Measurements from ENCODE around the gene CHRND.

CHRND gene

GRCh38 chr2:232516551-232516950 is 9.4 kb upstream of the CHRND start:
- no peaks in the 10 kb centered on the region for H3K36me3 ChIP-seq (replicated peaks in 1 of 2; ENCODE audit: control insufficient read depth in 2 of 2, insufficient read depth in 2 of 2, low read length in 2 of 2)
- H3K4me3 ChIP-seq (ENCODE audit: low read length in 2 of 2), result no peak overlapping the region
- no peak overlapping the region for H4K8ac ChIP-seq (ENCODE audit: low read depth, low read length)
- H3K4ac ChIP-seq (ENCODE audit: low read length), result no peak overlapping the region
- no peak overlapping the region for H3K4me2 ChIP-seq (ENCODE audit: insufficient read depth, low read length, poor library complexity, severe bottlenecking)
- H2BK15ac ChIP-seq (ENCODE audit: low read length), result peak overlapping the region; percentile 44
- H3K23ac ChIP-seq (ENCODE audit: low read depth, low read length, poor library complexity), result no peak overlapping the region
- H3K14ac ChIP-seq (ENCODE audit: low read length), result no peak overlapping the region
- H2BK12ac ChIP-seq (ENCODE audit: low read length), result no peak overlapping the region
- H3K18ac ChIP-seq (ENCODE audit: low read length), result no peak overlapping the region
- peaks cover 0 to 3% of the 10 kb centered on the region in 2 donors for H3K4me1 ChIP-seq (ENCODE audit: control insufficient read depth in 2 of 2, insufficient read depth in 1 of 2, low read depth in 1 of 2, low read length in 2 of 2)
- no CpG with 5 or more reads among the region's 3 CpGs for WGBS, 2 donors (ENCODE audit: extremely low coverage in 2 of 2, insufficient read length in 2 of 2, insufficient replicate concordance in 1 of 2)
- no peak overlapping the region for H2BK120ac ChIP-seq (ENCODE audit: low read depth, low read length)
- DNase-seq (ENCODE audit: low spot score), result no peak
- no peak overlapping the region for H2AK5ac ChIP-seq (ENCODE audit: low read depth, low read length)
- H3K9me3 ChIP-seq (replicated peaks in 1 of 2; ENCODE audit: control insufficient read depth in 2 of 2, insufficient read depth in 1 of 2, low read depth in 1 of 2, low read length in 2 of 2), result no peaks in the 10 kb centered on the region
- peaks cover 0 to 88% (median 8%) of the 10 kb centered on the region in 3 experiments for H3K27me3 ChIP-seq (ENCODE audit: control insufficient read depth in 3 of 3, insufficient read depth in 3 of 3, low read depth in 1 of 3, low read length in 3 of 3)
- H4K91ac ChIP-seq (ENCODE audit: low read depth, low read length, poor library complexity), result no peak overlapping the region
- no peak overlapping the region for H2AFZ ChIP-seq (ENCODE audit: low read length)
- H2BK5ac ChIP-seq (ENCODE audit: low read length), result no peak overlapping the region
- H3K9ac ChIP-seq (ENCODE audit: low read depth, low read length, poor library complexity), result no peak overlapping the region
- peaks cover 3% of the 10 kb centered on the region for H3K79me1 ChIP-seq (ENCODE audit: low read depth, low read length)
- H3K27ac ChIP-seq (replicated peaks; ENCODE audit: low read length), result no peak overlapping the region

- Histone ChIP-seq H3K4ac (ENCODE audit: low read length) (no peak overlapping the region), H2AK5ac (ENCODE audit: low read depth, low read length) (no peak overlapping the region), H3K14ac (ENCODE audit: low read length) (no peak overlapping the region), H2BK15ac (ENCODE audit: low read length) (no peak overlapping the region), H3K9me3 (replicated peaks in 1 of 2; ENCODE audit: control insufficient read depth in 2 of 2, insufficient read depth in 1 of 2, low read depth in 1 of 2, low read length in 2 of 2) (no peaks in the 10 kb centered on the region), H2BK5ac (ENCODE audit: low read length) (no peak overlapping the region), H2BK12ac (ENCODE audit: low read length) (no peak overlapping the region), H3K27ac (replicated peaks; ENCODE audit: low read length) (no peak overlapping the region), H3K4me1 (ENCODE audit: control insufficient read depth in 2 of 2, insufficient read depth in 1 of 2, low read depth in 1 of 2, low read length in 2 of 2) (peaks cover 3 to 5% of the 10 kb centered on the region in 2 donors), H3K9ac (ENCODE audit: low read depth, low read length, poor library complexity) (no peak overlapping the region), H3K79me1 (ENCODE audit: low read depth, low read length) (peaks cover 2% of the 10 kb centered on the region), H4K91ac (ENCODE audit: low read depth, low read length, poor library complexity) (no peak overlapping the region), H3K23ac (ENCODE audit: low read depth, low read length, poor library complexity) (no peak overlapping the region), H3K36me3 (replicated peaks in 1 of 2; ENCODE audit: control insufficient read depth in 2 of 2, insufficient read depth in 2 of 2, low read length in 2 of 2) (no peaks in the 10 kb centered on the region), H3K18ac (ENCODE audit: low read length) (no peak overlapping the region), H2BK120ac (ENCODE audit: low read depth, low read length) (no peak overlapping the region), H4K8ac (ENCODE audit: low read depth, low read length) (no peak overlapping the region), H3K4me2 (ENCODE audit: insufficient read depth, low read length, poor library complexity, severe bottlenecking) (no peak overlapping the region), H3K4me3 (ENCODE audit: low read length in 2 of 2) (no peak overlapping the region), H2AFZ (ENCODE audit: low read length) (no peak overlapping the region), H3K27me3 (ENCODE audit: control insufficient read depth in 3 of 3, insufficient read depth in 3 of 3, low read depth in 1 of 3, low read length in 3 of 3) (peaks cover 16 to 90% (median 30%) of the 10 kb centered on the region in 3 experiments)
- WGBS, 2 donors (ENCODE audit: extremely low coverage in 2 of 2, insufficient read length in 2 of 2, insufficient replicate concordance in 1 of 2), result no CpG with 5 or more reads among the region's 6 CpGs
- DNase-seq (ENCODE audit: low spot score), result no peak
Measured at GRCh38 chr2:232518844-232519243, 7.1 kb upstream of the CHRND start.

GRCh38 chr2:232519581-232520438 is 6.2 kb upstream of the CHRND start, which contains the start of gene PRSS56:
TSS of gene PRSS56 (plus strand) at chr2:232520388. CDS start at chr2:232520599, 211 bp downstream.
- Histone ChIP-seq H3K4me3 (ENCODE audit: low read length in 2 of 2) (no peak within 1 kb of the TSS), H3K27me3 (ENCODE audit: control insufficient read depth in 3 of 3, insufficient read depth in 3 of 3, low read depth in 1 of 3, low read length in 3 of 3) (peaks cover 17 to 92% (median 33%) of the 10 kb centered on the region in 3 experiments), H3K4me1 (ENCODE audit: control insufficient read depth in 2 of 2, insufficient read depth in 1 of 2, low read depth in 1 of 2, low read length in 2 of 2) (peaks cover 6 to 7% of the 10 kb centered on the region in 2 donors)

DNA sequence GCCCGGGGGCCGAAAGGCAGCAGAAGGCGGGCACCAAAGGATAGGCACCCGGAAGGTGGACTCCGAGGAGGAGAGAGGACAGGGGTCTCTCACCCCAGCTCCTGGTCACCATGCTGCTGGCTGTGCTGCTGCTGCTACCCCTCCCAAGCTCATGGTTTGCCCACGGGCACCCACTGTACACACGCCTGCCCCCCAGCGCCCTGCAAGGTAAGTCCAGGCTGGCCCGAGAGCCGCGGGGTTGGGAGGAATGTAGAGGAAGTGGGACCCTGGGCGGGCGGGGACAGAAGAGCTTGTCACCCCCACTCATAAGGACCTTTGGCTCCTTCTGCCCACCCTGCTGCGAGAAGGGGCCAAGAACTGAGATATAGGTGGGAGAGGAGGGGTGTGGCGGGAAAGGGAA is 5.5 kb upstream of the CHRND start:
- H3K27ac ChIP-seq (replicated peaks; ENCODE audit: low read length), result no peak overlapping the region
- WGBS, 2 donors (ENCODE audit: extremely low coverage in 2 of 2, insufficient read length in 2 of 2, insufficient replicate concordance in 1 of 2), result no CpG with 5 or more reads among the region's 15 CpGs
- H2BK12ac ChIP-seq (ENCODE audit: low read length), result no peak overlapping the region
- no peak overlapping the region for H4K8ac ChIP-seq (ENCODE audit: low read depth, low read length)
- no peak overlapping the region for H3K4me3 ChIP-seq (ENCODE audit: low read length in 2 of 2)
- peak overlapping the region; percentile 96 for H2BK15ac ChIP-seq (ENCODE audit: low read length)
- no peak overlapping the region for H4K91ac ChIP-seq (ENCODE audit: low read depth, low read length, poor library complexity)
- H3K14ac ChIP-seq (ENCODE audit: low read length), result peak overlapping the region; percentile 27
- peak overlapping the region; percentile 82 for H2AK5ac ChIP-seq (ENCODE audit: low read depth, low read length)
- H3K9me3 ChIP-seq (replicated peaks in 1 of 2; ENCODE audit: control insufficient read depth in 2 of 2, insufficient read depth in 1 of 2, low read depth in 1 of 2, low read length in 2 of 2), result no peaks in the 10 kb centered on the region
- DNase-seq (ENCODE audit: low spot score), result no peak
- peaks cover 6 to 7% of the 10 kb centered on the region in 2 donors for H3K4me1 ChIP-seq (ENCODE audit: control insufficient read depth in 2 of 2, insufficient read depth in 1 of 2, low read depth in 1 of 2, low read length in 2 of 2)
- H2BK120ac ChIP-seq (ENCODE audit: low read depth, low read length), result no peak overlapping the region
- H3K23ac ChIP-seq (ENCODE audit: low read depth, low read length, poor library complexity), result peak overlapping the region; percentile 46
- H3K79me1 ChIP-seq (ENCODE audit: low read depth, low read length), result peaks cover 2% of the 10 kb centered on the region
- no peak overlapping the region for H2AFZ ChIP-seq (ENCODE audit: low read length)
- H3K4ac ChIP-seq (ENCODE audit: low read length), result peak overlapping the region; percentile 54
- peak overlapping the region; percentile 35 for H2BK5ac ChIP-seq (ENCODE audit: low read length)
- H3K4me2 ChIP-seq (ENCODE audit: insufficient read depth, low read length, poor library complexity, severe bottlenecking), result no peak overlapping the region
- H3K27me3 ChIP-seq (ENCODE audit: control insufficient read depth in 3 of 3, insufficient read depth in 3 of 3, low read depth in 1 of 3, low read length in 3 of 3), result peaks cover 17 to 85% (median 33%) of the 10 kb centered on the region in 3 experiments
- H3K9ac ChIP-seq (ENCODE audit: low read depth, low read length, poor library complexity), result peak overlapping the region; percentile 30
- H3K18ac ChIP-seq (ENCODE audit: low read length), result peak overlapping the region; percentile 85
- no peaks in the 10 kb centered on the region for H3K36me3 ChIP-seq (replicated peaks in 1 of 2; ENCODE audit: control insufficient read depth in 2 of 2, insufficient read depth in 2 of 2, low read length in 2 of 2)

More at GRCh38 chr2:232519581-232520438, 6.2 kb upstream of the CHRND start, which contains the start of gene PRSS56:
- Histone ChIP-seq H3K14ac (ENCODE audit: low read length) (peak within 1 kb of the TSS; percentile 27), H3K36me3 (replicated peaks in 1 of 2; ENCODE audit: control insufficient read depth in 2 of 2, insufficient read depth in 2 of 2, low read length in 2 of 2) (no peaks in the 10 kb centered on the region), H3K27ac (replicated peaks; ENCODE audit: low read length) (no peak within 1 kb of the TSS), H3K9ac (ENCODE audit: low read depth, low read length, poor library complexity) (peak within 1 kb of the TSS; percentile 30), H2BK15ac (ENCODE audit: low read length) (peak within 1 kb of the TSS; percentile 96), H3K4me2 (ENCODE audit: insufficient read depth, low read length, poor library complexity, severe bottlenecking) (no peak within 1 kb of the TSS), H4K8ac (ENCODE audit: low read depth, low read length) (no peak within 1 kb of the TSS), H2BK5ac (ENCODE audit: low read length) (peak within 1 kb of the TSS; percentile 35), H3K23ac (ENCODE audit: low read depth, low read length, poor library complexity) (peak within 1 kb of the TSS; percentile 46), H4K91ac (ENCODE audit: low read depth, low read length, poor library complexity) (no peak within 1 kb of the TSS), H3K9me3 (replicated peaks in 1 of 2; ENCODE audit: control insufficient read depth in 2 of 2, insufficient read depth in 1 of 2, low read depth in 1 of 2, low read length in 2 of 2) (no peaks in the 10 kb centered on the region), H3K4ac (ENCODE audit: low read length) (peak within 1 kb of the TSS; percentile 54), H2BK12ac (ENCODE audit: low read length) (no peak within 1 kb of the TSS), H2AFZ (ENCODE audit: low read length) (no peak within 1 kb of the TSS), H3K79me1 (ENCODE audit: low read depth, low read length) (peaks cover 2% of the 10 kb centered on the region), H2BK120ac (ENCODE audit: low read depth, low read length) (no peak within 1 kb of the TSS), H2AK5ac (ENCODE audit: low read depth, low read length) (peak within 1 kb of the TSS; percentile 82), H3K18ac (ENCODE audit: low read length) (peak within 1 kb of the TSS; percentile 85)
- no CpG with 5 or more reads among the region's 19 CpGs for WGBS, 2 donors (ENCODE audit: extremely low coverage in 2 of 2, insufficient read length in 2 of 2, insufficient replicate concordance in 1 of 2)
- no peak for DNase-seq (ENCODE audit: low spot score)

All from neuronal stem cell (in vitro differentiated cells).